Stimulated activated CD4-positive, alpha-beta T cell treated with anti-CD3 and anti-CD28 coated beads, Interleukin-4, amount 100 ng/mL, for 24 hours (primary cell): ENCODE measurements around the gene EHD4.

ENCODE experiments used
- DNase-seq: peaks from one replicate; pipeline ENCODE4 v3.0.0-alpha.2; 2020

The EHD4 gene

GRCh38 chr15:41892621-41893421, 79.5 kb downstream of the EHD4 start:
- DNase-seq, result no peak

DNA sequence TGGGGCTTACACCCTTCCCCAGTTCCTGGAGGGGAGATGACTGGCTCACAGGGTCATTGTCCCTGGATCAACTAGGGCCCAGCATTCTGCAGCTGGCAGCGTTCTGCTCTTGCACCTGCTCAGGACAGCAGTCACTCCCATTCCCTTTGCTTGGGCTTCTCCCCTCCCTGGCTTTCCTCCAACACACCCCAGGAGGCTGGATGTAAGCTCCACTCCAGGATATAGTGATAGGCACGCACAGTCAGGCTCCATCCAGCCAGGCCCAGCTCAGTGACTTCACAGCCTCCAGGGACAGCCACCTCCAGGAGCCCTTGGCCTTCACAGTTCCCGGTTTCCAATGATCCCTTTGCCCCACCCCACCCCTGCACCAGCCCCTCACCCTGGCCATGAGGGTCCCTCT, 80.4 kb downstream of the EHD4 start:
- no peak for DNase-seq

- DNase-seq, result no peak
Measured at GRCh38 chr15:41891226-41891625, 81.1 kb downstream of the EHD4 start.

GRCh38 chr15:41890050-41890690, 82.2 kb downstream of the EHD4 start:
- no peak for DNase-seq

DNA sequence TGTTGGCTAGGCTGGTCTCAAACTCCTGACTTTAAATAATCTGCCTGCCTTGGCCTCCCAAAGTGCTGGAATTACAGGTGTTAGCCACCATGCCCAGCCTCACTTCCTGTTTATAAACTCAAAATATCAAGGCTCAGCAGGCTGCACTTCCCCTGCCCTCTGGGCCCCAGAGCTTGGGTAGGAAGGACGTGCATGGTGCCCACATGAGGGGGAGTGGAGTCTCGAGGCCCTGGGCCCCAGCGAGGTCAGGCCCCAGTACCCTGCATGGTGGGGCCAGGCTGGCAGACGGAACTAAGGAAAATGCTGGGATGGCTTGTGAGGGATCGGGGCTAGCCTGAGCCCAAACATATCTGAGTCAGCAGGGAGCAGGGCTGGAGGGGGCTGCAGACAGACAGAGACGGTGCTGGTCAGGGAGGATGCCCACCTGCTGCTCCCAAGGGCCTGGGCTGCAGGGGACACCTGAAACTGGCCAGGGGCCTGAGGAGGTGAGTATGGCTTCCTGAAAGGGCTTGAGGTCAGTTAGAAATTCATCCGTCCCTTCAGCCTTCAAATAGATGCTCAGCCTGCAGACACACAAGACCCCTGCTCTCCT, 83.6 kb downstream of the EHD4 start:
- no peak for DNase-seq

DNA sequence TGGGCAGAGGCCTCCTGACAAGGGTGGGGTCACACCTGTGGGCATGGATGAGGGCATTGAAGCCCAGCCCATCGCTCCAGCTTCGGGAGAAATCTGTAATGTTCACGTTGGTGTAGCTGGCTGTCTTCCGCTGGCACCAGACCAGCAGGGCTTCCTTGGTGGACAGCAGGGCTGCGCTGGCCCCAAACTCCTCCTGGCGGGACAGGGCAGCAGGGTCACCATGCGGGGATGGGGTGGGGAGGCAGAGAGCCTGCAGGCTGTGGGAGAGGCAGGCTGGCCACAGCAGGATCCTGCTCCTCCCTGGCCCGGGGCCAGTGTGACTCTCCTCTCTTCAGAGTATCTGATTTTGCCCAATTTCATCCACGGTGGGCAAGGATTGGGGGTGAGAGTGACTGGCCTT, 84.5 kb downstream of the EHD4 start:
- DNase-seq, result no peak

- DNase-seq, result no peak
Measured at GRCh38 chr15:41887161-41887560, 85.2 kb downstream of the EHD4 start.

DNA sequence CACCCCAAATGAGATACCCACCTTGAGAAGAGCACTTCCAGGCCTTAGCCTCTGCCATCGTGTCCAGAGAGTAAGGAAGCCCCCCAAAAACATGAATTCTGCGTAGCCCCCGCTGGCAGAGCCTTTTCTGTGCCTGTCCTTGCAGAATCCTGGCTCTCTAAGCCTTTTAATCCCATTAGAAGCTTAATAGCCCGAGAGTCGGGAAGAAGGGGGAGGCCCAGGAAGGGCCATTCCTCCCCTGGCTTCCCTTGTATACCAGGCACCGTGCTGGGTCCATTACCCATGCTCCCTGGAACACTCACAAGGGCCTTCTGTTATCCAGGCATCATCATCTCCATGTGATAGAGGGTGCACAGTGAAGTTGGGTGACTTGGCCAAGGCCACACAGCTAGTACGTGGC, 85.6 kb downstream of the EHD4 start:
- no peak for DNase-seq

- no peak for DNase-seq
Measured at GRCh38 chr15:41885841-41886240, 86.5 kb downstream of the EHD4 start.

GRCh38 chr15:41885321-41885720, 87.0 kb downstream of the EHD4 start:
- no peak for DNase-seq

DNA sequence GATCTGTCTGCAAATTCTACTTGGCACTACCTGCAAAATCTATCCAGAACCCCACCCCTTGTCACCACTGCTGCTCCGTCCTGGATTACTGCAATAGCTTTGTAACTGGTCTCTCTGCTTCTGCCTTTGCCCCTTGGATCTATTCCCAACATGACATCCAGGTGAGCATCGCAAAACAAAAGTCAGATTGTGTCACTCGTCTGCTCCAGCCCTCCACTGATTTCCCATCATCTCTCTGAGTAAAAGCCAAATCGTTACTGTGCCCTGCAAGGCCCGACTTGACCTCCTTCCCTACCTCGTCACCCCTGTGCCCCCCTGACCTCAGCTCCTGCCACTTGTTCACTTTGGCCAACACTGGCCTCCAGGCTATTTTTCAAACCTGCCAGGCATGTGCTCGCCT, 87.9 kb downstream of the EHD4 start:
- DNase-seq, result no peak

- DNase-seq, result no peak
Measured at GRCh38 chr15:41883484-41883825, 88.9 kb downstream of the EHD4 start.

DNA sequence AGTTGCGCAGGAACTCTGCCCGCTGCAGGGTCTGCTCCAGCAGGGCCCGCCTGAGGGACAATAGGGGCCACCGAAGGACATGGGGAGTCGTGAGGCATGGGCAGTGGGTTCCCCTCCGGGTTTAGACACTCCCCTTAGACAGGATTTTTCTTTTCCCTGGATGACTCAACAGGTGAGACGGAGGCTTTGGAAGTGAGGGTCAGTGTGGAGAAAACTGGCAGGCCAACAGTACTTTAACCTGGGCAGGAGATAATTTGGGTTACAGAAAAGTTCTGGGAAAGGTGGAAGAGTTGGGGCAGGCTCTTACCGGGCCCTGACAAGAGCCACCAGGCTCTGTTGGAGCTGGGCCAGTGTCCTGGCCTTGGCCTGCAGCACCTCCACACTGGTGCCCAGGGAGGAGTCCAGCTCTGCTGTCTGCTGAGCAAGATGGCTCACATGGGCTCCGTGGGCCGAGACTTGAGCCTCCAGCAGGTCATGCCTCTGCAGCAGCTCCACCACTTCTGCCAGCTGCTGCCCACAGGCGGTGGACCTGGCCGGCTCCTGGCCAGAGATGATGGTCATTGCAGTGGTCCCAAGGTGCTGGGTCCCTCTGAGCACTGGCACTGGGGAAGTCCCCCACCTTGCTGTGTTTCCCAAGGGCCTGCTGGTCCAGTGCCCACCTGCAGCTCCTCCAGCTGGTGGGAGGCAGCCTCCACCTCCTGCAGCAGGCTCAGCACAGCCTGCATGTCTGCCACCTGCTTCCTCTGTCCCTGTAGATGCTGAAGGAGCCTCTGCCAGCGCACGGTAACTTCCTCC, 89.5 kb downstream of the EHD4 start:
- DNase-seq, result no peak

- no peak for DNase-seq
Measured at GRCh38 chr15:41881920-41882688, 90.3 kb downstream of the EHD4 start.

- no peak for DNase-seq
Measured at GRCh38 chr15:41881550-41881919, 90.8 kb downstream of the EHD4 start.

- DNase-seq, result no peak
Measured at GRCh38 chr15:41881086-41881485, 91.3 kb downstream of the EHD4 start.

- DNase-seq, result no peak
Measured at GRCh38 chr15:41880156-41880877, 92.0 kb downstream of the EHD4 start.

DNA sequence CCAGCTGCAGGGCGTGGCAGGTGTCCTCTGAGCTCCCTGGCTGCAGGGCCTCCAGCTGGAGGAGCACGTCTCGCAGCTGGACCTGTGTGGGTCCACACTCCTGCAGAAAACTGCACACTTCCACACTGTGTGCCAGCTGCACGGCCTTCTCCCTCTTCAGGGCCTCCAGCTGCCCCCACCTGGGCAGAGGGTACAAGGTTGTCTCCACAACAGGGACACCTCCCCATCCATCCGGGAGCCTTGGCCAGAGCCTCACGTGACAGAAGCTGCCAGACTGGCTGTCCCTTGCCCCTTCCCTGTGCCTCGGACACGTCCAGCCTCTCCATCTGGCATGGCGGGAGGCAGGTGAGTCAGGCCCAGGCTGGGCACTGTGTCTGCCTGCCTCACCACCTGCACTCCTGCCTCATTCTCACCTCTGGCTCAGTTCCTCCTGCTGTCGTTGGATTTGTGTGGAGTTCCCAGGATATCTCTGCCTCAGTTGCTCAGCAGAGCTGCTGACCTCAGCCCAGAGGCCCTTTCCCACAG, 93.0 kb downstream of the EHD4 start:
- DNase-seq, result no peak

DNA sequence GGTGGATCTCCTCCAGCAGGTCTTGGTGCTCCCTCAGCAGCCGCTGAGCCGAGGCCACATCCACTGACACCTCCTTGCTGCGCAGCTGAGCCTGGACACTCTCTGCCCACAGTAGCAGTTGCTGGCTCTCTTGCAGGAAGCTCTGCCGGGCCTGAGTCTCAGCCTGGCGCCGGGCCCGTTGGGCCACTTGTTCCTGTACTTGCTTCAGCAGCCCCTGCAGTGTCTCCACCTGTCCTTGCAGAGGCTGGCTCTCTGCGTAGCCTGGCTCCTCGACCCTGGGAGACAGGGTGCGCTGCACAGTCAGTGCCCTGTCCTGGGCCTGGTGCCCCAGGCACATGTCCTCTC, 94.0 kb downstream of the EHD4 start:
- DNase-seq, result no peak

- DNase-seq, result no peak
Measured at GRCh38 chr15:41877631-41878354, 94.6 kb downstream of the EHD4 start.

DNA sequence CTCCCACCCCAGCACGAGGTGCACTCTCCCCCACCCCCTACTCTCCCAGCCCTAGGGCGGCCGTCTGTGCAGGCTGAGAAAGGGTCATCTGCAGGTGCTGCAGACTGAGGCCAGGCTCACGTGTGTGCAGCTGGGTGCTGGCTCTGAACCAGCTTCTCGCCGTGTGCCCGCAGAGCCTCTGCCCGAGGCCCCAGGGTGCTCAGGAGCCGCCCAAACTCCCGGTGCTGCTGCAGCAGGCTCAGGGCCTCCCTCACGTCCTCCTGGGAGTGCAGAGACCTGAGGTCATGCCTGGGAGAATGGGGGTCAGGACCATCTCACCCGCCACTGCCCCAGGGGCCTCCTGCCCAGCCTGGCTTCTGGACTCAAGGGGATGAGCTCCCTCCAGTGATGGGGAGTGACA, 95.7 kb downstream of the EHD4 start:
- no peak for DNase-seq
